Islet of Langerhans (tissue), 1 donor: ENCODE measurements around the gene TH.

ENCODE experiments used
- FAIRE-seq: peaks from one replicate; lab custom pipeline; 2011; peaks lifted over from hg19 to GRCh38; lab: Jason Lieb, UNC

The TH gene

GRCh38 chr11:2208691-2209369, 37.2 kb upstream of the TH start:
- no peak for FAIRE-seq

DNA sequence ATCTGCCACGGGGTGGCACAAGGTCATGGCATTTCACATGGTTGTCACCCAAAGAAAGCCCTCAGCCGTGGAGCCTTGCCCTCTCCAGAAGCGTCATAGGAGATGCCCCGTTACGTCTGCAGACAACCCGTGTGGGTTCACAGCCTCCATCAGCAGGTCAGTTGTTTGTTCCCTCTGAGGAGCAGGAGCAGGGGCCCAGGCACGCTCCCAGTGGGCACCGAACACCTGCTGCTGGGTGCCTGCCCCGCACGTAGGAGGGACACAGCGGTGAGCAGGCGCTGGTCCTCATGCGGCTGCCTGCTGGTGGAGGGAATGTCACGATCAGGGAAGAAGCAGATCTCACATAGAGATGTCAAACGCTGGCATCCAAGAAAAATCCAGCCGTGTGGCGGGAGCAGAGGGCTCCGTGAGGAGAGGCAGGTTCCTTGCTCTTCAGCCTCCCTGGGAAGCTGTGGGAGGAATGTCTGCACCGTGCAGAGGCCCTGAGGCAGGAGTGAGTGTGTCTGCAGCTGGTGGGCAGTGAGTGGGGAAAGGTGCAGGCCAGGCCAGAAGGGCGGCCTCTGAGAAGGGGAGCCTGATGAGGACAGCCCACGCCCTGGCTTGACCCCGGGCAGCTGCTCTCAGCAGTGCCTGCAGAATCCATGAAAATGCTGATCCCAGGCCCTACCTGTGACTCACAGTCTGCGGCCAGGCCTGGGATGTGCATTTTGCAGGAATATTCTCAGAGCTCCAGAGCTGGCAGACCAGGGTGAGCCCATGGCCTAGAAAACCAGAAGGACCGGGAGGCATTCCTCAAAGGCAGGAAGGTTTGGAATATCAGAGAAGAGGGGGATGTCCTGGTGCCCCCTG, 36.4 kb upstream of the TH start:
- FAIRE-seq: no peak

- FAIRE-seq: no peak
Measured at GRCh38 chr11:2207212-2207611, 35.6 kb upstream of the TH start.

GRCh38 chr11:2205981-2206690, 34.5 kb upstream of the TH start:
- no peak for FAIRE-seq

GRCh38 chr11:2205214-2205720, 33.7 kb upstream of the TH start:
- no peak for FAIRE-seq

DNA sequence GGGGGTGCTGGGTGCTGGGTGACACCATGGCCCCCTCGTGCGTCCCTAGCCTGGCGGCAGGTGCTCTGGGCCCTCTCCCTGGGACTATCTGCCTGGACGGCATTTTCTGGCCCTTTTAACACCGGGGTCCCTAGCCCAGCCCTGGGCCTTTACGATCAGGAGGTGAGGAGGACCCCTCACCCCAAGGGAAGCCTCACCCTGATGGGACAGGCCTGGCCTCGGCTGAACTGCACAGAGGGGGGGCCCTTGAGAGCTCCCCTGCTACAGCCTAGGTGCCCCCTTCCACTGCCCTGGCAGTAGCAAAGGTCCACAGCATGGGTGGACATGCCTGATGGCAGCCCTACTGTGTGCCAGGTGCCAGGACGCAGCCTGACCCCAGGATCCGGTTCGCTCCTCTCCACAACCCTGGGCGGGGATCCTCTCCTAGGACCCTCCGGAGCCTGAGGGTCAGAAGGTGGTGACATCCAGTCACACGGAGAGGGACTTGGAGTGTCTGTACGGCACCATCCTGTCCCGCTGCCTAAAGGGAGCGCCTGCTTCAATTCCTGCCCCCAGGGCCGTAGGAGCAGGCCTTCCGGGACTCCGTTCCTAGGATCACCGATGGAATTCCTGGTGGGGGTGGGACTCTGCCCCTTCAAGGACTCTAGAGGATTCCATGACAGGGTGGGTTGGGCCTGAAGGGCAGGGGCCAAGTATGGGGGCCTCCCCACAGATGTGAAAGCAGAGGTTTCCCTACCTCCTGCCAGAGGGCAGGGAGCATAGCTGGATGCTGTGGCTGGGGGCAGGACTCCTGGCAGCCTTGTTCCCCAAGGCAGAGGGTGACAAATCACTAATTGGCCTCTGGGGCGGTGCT, 33.0 kb upstream of the TH start:
- FAIRE-seq: no peak

- no peak for FAIRE-seq
Measured at GRCh38 chr11:2203440-2204259, 32.0 kb upstream of the TH start.

GRCh38 chr11:2202900-2203439, 31.4 kb upstream of the TH start:
- FAIRE-seq: no peak

- no peak for FAIRE-seq
Measured at GRCh38 chr11:2202071-2202899, 30.7 kb upstream of the TH start.

DNA sequence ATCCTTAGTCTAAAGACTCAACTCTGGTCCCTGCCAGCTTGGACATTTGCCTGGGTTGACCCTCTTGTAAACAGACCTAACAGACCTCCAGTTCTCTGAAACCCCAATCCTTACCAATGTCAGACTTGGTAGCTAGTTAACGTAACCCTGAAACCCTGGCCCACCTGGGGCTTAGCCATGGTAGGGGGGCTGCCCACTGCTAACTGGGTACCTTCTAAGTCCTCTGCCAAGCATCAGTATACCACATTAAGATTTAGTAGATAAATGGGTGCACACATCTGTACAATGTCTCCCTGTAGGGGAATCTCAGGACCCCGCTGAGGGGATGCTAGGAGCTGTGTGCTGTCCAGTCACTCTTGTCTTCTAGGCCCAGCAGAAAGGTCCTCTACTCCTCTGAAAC, 29.9 kb upstream of the TH start:
- no peak for FAIRE-seq

DNA sequence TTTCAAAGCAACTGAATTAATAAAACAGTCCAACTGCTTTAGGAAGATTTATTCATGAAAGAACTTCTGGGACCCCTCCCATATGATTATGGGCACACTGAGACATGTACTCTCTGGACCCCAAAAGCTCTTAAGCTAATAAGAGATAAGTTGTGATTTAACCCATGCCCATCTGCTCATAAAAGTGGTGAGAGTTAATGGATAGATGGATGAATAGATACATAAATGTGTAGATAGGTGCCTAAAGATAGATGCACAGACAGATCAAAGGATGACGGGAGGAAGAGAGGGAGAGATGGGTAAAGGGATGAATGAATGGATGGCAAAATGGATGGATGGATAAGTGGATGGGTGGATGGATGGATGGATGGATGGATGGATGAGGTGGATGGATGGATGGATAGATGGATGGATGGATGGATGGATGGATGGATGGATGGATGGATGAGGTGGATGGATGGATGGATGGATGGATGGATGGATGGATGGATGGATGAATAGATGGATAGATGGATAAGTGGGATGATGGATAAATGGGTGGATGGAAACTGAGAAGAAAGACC, 29.4 kb upstream of the TH start:
- FAIRE-seq: no peak

DNA sequence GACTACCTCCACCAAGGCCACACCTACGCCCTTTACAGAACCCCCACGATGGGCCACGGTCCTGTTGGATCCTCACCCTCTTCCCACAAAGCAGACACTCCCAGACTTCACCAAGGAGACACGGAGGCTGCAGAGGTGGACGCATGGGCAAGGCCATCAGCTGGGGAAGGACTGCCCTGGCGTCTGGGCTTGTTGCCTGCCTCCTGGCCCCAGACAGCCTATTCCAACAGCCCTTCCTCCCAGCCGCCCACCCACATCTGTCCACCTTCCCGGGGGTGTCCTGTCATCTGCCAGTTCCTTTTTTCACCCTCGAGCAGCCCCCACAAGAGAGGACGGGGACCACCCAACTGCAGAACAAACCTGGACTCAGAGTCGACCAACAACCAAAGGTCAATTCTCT, 28.9 kb upstream of the TH start:
- FAIRE-seq: no peak

GRCh38 chr11:2199466-2200341, 28.1 kb upstream of the TH start:
- no peak for FAIRE-seq

GRCh38 chr11:2198621-2199365, 27.2 kb upstream of the TH start:
- no peak for FAIRE-seq

- FAIRE-seq: no peak
Measured at GRCh38 chr11:2197771-2198520, 26.3 kb upstream of the TH start.

DNA sequence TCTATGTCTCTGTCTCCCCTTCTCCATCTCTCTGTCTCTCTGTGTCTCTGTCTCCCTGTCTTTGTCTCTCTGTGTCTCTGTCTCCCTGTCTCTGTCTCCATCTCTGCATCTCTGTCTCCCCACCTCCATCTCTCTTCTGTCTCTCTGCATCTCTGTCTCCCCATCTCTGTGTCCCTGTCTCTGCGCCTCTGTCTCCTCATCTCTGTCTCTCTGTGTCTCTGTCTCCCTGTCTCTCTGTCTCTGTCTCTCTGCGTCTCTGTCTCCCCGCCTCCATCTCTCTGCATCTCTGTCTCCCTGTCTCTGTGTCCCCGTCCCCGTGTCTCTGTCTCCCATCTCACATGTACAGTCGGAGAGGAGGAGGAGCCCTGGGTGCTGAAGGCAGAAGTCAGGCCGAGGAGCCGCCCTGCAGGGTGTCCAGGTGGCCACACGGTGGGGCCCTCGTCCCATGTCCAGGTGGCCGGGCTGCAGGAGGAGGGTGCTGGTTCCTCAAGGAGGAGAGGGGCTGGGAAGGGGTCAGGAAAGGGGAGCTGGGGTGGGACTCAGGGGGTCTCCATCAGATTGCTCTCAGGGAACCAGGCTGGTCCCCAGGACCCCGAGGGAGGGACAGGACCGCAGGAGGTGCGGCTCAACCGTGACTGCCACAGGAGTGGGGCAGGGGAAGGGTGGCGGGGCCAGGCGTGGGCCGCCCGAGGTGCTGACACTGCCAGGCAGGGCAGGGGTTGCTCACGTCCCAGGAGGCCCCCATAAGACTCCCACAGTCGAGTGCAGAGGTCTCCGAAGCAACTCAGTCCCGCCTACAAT, 25.6 kb upstream of the TH start:
- FAIRE-seq: no peak
